ENCODE data around the gene AHRR. TPM values are rescaled to one million over a fixed set of nuclear protein-coding genes. Genes with fewer than 3 reads are reported as not detected.

Gene AHRR
- total and polyA plus RNA-seq, 2 experiments from 2014 or later = 1.8 to 2.4 TPM

DNA sequence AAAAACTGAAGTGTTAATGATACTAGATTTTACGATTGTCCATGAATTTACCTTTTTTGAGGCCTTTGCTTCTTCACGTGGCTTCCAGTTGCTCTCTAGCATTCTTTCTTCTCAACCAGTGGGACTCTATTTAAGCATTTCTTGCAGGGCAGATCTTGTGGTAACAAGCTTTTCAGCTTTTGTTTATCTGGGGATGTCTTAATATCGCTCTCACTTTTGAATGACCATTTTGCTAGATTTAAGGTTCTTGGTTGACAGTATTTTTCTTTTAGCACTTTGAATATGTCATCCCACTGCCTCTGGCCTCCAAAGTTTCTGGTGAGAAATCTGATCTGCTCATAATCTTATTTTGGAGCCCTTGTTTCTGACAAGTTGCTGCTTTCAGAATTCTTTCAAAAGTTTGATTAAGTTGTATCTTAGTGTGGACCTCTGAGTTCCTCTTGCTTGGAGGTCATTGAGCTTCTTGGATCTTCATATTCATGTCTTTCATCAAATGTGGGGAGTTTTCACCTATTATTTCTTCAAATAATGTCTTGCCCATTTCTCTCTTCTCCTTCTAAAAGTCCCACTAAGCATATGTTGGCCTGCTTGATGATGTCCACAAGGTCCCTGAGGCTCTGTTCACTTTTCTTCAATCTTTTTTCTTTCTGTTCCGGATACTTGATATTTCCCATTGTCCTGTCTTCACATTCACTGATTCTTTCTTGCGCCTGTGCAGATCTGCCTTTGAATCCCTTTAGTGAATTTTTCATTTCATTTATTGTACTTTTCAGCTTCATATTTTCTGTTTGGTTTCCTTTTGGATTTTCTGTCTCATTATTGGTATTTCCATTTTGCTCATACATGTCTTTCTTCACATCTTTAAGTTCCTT is 130.3 kb downstream of the AHRR start:
- peaks cover 3% of the 10 kb centered on the region for H4K20me1 ChIP-seq (ENCODE audit: insufficient read depth, poor library complexity, severe bottlenecking)
- peaks cover 3% of the 10 kb centered on the region for H3K36me3 ChIP-seq (replicated peaks; ENCODE audit: insufficient read depth, low read depth)
- H3K4me2 ChIP-seq = no peak overlapping the region
- TF ChIP-seq EZH2 (IDR thresholded peaks at IDR 0.05; ENCODE audit: borderline replicate concordance) (no peak), EZH2phosphoT487 (IDR thresholded peaks at IDR 0.05; ENCODE audit: low read depth, severe bottlenecking, unreplicated experiment) (no peak)
- TF ChIP-seq, protein P1, sequence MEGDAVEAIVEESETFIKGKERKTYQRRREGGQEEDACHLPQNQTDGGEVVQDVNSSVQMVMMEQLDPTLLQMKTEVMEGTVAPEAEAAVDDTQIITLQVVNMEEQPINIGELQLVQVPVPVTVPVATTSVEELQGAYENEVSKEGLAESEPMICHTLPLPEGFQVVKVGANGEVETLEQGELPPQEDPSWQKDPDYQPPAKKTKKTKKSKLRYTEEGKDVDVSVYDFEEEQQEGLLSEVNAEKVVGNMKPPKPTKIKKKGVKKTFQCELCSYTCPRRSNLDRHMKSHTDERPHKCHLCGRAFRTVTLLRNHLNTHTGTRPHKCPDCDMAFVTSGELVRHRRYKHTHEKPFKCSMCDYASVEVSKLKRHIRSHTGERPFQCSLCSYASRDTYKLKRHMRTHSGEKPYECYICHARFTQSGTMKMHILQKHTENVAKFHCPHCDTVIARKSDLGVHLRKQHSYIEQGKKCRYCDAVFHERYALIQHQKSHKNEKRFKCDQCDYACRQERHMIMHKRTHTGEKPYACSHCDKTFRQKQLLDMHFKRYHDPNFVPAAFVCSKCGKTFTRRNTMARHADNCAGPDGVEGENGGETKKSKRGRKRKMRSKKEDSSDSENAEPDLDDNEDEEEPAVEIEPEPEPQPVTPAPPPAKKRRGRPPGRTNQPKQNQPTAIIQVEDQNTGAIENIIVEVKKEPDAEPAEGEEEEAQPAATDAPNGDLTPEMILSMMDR (IDR thresholded peaks at IDR 0.05; ENCODE audit: poor library complexity) = no peak
- peaks cover 62% of the 10 kb centered on the region for H3K79me2 ChIP-seq
- H3K27ac ChIP-seq = no peak overlapping the region
- no peaks in the 10 kb centered on the region for H3K4me1 ChIP-seq (ENCODE audit: insufficient read depth)
- H3K4me3 ChIP-seq = no peak overlapping the region
- H3K27me3 ChIP-seq = no peaks in the 10 kb centered on the region
- no peak for DNase-seq (ENCODE audit: low spot score)
- WGBS (ENCODE audit: low lambda C conversion rate, missing lambda C conversion rate) = 88% methylated on average over 5 of the region's 5 CpGs
- H3K9me3 ChIP-seq (ENCODE audit: low read depth) = peaks cover 13% of the 10 kb centered on the region
- H2AFZ ChIP-seq = no peak overlapping the region
- H3K9me2 ChIP-seq (replicated peaks; ENCODE audit: insufficient read depth) = no peaks in the 10 kb centered on the region

DNA sequence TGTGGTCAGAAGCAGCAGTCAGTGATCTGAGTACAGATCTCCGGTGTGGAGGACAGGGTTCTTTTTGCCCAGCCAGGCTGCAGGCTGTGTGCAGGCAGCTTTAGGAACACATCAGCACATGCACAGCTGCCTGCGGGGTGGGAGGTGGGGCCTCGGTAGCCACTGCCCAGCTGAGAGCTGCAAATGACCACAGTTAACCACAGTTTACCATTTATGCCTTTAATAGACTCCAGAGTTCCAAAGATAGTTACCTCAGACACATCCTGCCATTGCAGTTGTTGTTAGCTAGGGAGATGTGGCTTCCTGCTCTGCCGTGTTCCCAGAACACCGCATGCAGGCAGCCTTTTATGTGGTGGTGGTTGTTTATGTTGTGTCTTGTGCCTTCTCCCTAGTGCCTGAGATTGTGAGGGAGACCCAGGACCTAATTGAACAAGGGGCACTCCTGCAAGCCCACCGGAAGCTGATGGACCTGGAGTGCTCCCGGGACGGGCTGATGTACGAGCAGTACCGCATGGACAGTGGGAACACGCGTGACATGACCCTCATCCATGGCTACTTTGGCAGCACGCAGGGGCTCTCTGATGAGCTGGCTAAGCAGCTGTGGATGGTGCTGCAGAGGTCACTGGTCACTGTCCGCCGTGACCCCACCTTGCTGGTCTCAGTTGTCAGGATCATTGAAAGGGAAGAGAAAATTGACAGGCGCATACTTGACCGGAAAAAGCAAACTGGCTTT is 131.6 kb downstream of the AHRR start:
- H3K4me3 ChIP-seq = no peak overlapping the region
- no peaks in the 10 kb centered on the region for H3K4me1 ChIP-seq (ENCODE audit: insufficient read depth)
- DNase-seq (ENCODE audit: low spot score) = no peak
- H3K9me3 ChIP-seq (ENCODE audit: low read depth) = peaks cover 13% of the 10 kb centered on the region
- no peaks in the 10 kb centered on the region for H3K27me3 ChIP-seq
- no peaks in the 10 kb centered on the region for H3K9me2 ChIP-seq (replicated peaks; ENCODE audit: insufficient read depth)
- peaks cover 3% of the 10 kb centered on the region for H4K20me1 ChIP-seq (ENCODE audit: insufficient read depth, poor library complexity, severe bottlenecking)
- H3K27ac ChIP-seq = no peak overlapping the region
- no peak overlapping the region for H3K4me2 ChIP-seq
- WGBS (ENCODE audit: low lambda C conversion rate, missing lambda C conversion rate) = 95% methylated on average over 17 of the region's 17 CpGs
- peaks cover 56% of the 10 kb centered on the region for H3K79me2 ChIP-seq
- no peak overlapping the region for H2AFZ ChIP-seq
- peaks cover 3% of the 10 kb centered on the region for H3K36me3 ChIP-seq (replicated peaks; ENCODE audit: insufficient read depth, low read depth)
- no peak for TF ChIP-seq EZH2phosphoT487 (IDR thresholded peaks at IDR 0.05; ENCODE audit: low read depth, severe bottlenecking, unreplicated experiment)

DNA sequence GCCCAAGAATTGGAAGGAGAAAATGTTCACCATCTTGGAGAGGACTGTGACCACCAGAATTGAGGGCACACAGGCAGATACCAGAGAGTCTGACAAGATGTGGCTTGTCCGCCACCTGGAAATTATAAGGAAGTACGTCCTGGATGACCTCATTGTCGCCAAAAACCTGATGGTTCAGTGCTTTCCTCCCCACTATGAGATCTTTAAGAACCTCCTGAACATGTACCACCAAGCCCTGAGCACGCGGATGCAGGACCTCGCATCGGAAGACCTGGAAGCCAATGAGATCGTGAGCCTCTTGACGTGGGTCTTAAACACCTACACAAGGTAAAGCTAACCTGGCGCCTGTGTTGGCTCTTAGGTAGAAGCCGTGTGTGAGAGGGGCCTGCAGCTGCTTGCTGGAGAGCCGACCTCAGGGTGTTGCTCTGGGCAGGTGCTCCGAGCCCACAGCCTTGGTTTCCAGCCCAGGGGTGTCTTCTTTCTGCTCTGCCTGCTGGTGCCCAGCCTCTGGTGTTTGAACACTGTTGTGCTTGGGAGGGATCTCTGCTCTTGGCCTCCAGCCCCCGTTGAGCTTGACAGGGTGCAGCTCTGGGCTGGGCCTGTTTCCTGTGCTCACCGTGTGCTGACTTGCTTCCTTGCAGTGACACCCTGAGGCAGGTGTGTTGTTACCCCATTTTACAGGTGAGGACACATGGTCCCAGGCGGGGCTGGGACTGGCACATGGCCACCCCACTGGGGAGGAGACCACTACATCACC is 132.4 kb downstream of the AHRR start:
- H3K36me3 ChIP-seq (replicated peaks; ENCODE audit: insufficient read depth, low read depth) = peaks cover 3% of the 10 kb centered on the region
- H2AFZ ChIP-seq = no peak overlapping the region
- no peak overlapping the region for H3K4me2 ChIP-seq
- H3K27me3 ChIP-seq = no peaks in the 10 kb centered on the region
- H3K27ac ChIP-seq = no peak overlapping the region
- H3K9me3 ChIP-seq (ENCODE audit: low read depth) = peaks cover 13% of the 10 kb centered on the region
- no peak for DNase-seq (ENCODE audit: low spot score)
- H3K4me3 ChIP-seq = no peak overlapping the region
- no peaks in the 10 kb centered on the region for H3K9me2 ChIP-seq (replicated peaks; ENCODE audit: insufficient read depth)
- no peak for TF ChIP-seq EZH2 (IDR thresholded peaks at IDR 0.05; ENCODE audit: borderline replicate concordance)
- 96% methylated on average over 16 of the region's 16 CpGs for WGBS (ENCODE audit: low lambda C conversion rate, missing lambda C conversion rate)
- peaks cover 3% of the 10 kb centered on the region for H4K20me1 ChIP-seq (ENCODE audit: insufficient read depth, poor library complexity, severe bottlenecking)
- H3K79me2 ChIP-seq = peaks cover 51% of the 10 kb centered on the region
- H3K4me1 ChIP-seq (ENCODE audit: insufficient read depth) = no peaks in the 10 kb centered on the region

DNA sequence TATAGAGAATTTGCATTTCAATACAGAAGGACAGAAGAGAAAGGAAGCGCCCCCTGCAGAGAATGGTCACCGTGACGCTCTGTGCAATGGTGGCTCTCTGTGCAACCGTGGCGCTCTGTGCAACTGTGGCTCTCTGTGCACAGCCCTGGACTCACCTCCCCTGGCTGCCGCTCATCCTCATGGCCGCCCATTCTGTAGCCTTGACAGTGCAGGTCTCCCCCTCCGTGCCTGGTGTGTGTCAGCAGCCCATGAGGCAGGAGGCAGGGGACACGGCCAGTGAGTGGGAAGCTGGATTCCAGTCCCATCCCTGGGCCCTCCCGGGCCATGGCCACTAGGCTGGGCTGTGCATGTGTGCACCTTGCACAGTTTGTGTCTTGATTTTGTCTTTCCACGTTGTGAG is 133.4 kb downstream of the AHRR start:
- Histone ChIP-seq H3K27ac (no peak overlapping the region), H3K79me2 (peaks cover 44% of the 10 kb centered on the region), H3K4me1 (ENCODE audit: insufficient read depth) (no peaks in the 10 kb centered on the region), H3K9me2 (replicated peaks; ENCODE audit: insufficient read depth) (no peaks in the 10 kb centered on the region), H2AFZ (no peak overlapping the region), H3K4me3 (no peak overlapping the region), H3K4me2 (no peak overlapping the region), H4K20me1 (ENCODE audit: insufficient read depth, poor library complexity, severe bottlenecking) (peaks cover 3% of the 10 kb centered on the region), H3K9me3 (ENCODE audit: low read depth) (peaks cover 13% of the 10 kb centered on the region), H3K27me3 (no peaks in the 10 kb centered on the region), H3K36me3 (replicated peaks; ENCODE audit: insufficient read depth, low read depth) (peaks cover 3% of the 10 kb centered on the region)
- DNase-seq (ENCODE audit: low spot score) = no peak
- 92% methylated on average over 11 of the region's 11 CpGs for WGBS (ENCODE audit: low lambda C conversion rate, missing lambda C conversion rate)
- no peak for TF ChIP-seq EZH2phosphoT487 (IDR thresholded peaks at IDR 0.05; ENCODE audit: low read depth, severe bottlenecking, unreplicated experiment)
- no peak for TF ChIP-seq EZH2 (IDR thresholded peaks at IDR 0.05; ENCODE audit: borderline replicate concordance)
- TF ChIP-seq, protein P1 (IDR thresholded peaks at IDR 0.05; ENCODE audit: poor library complexity) = no peak
